Right hindlimb (tissue), 1 donor: Measurements from ENCODE around the gene SBDS.
"Not testable (repeated sequence)": the region's sequence is repeated elsewhere in the genome, so short reads cannot be mapped to it uniquely, and the experiment has no call there.

Experiments used
- DNase-seq: peaks from one replicate; pipeline ENCODE4 v3.0.0-alpha.2; 2018

The SBDS gene

GRCh38 chr7:66994691-66995049 is 716 bp downstream of the SBDS start:
- DNase-seq: peak; percentile 62

- not testable (repeated sequence) for DNase-seq
Measured at GRCh38 chr7:66994051-66994450, 1.3 kb downstream of the SBDS start.

- DNase-seq: not testable (repeated sequence)
Measured at GRCh38 chr7:66989552-66989951, 5.8 kb downstream of the SBDS start.

- DNase-seq: not testable (repeated sequence)
Measured at GRCh38 chr7:66980336-66980735, 15.1 kb downstream of the SBDS start.

- DNase-seq: not testable (repeated sequence)
Measured at GRCh38 chr7:66979013-66979412, 16.4 kb downstream of the SBDS start.

- not testable (repeated sequence) for DNase-seq
Measured at GRCh38 chr7:66978312-66978711, 17.1 kb downstream of the SBDS start.

GRCh38 chr7:66974986-66975590 is 20.3 kb downstream of the SBDS start:
- no peak for DNase-seq

- DNase-seq: no peak
Measured at GRCh38 chr7:66970310-66970709, 25.1 kb downstream of the SBDS start.

GRCh38 chr7:66969001-66969400 is 26.4 kb downstream of the SBDS start:
- DNase-seq: not testable (repeated sequence)

- DNase-seq: no peak
Measured at GRCh38 chr7:66967029-66967428, 28.4 kb downstream of the SBDS start.

GRCh38 chr7:66964411-66964810 is 31.0 kb downstream of the SBDS start:
- no peak for DNase-seq

- DNase-seq: no peak
Measured at GRCh38 chr7:66961096-66961495, 34.3 kb downstream of the SBDS start.

- DNase-seq: no peak
Measured at GRCh38 chr7:66960192-66960591, 35.2 kb downstream of the SBDS start.

GRCh38 chr7:66958538-66959350 is 36.6 kb downstream of the SBDS start:
- no peak for DNase-seq

- no peak for DNase-seq
Measured at GRCh38 chr7:66957595-66958290, 37.6 kb downstream of the SBDS start.

- DNase-seq: no peak
Measured at GRCh38 chr7:66953044-66953427, 42.4 kb downstream of the SBDS start.

- DNase-seq: no peak
Measured at GRCh38 chr7:66952343-66953043, 42.9 kb downstream of the SBDS start.

- DNase-seq: no peak
Measured at GRCh38 chr7:66950763-66951162, 44.6 kb downstream of the SBDS start.

- DNase-seq: no peak
Measured at GRCh38 chr7:66950311-66950710, 45.1 kb downstream of the SBDS start.

- no peak for DNase-seq
Measured at GRCh38 chr7:66948480-66949109, 46.8 kb downstream of the SBDS start.

GRCh38 chr7:66946545-66946944 is 48.8 kb downstream of the SBDS start:
- DNase-seq: no peak

GRCh38 chr7:66939325-66939724 is 56.1 kb downstream of the SBDS start:
- no peak for DNase-seq

GRCh38 chr7:66937940-66938339 is 57.4 kb downstream of the SBDS start:
- DNase-seq: no peak
